GM18951 (cell line): ENCODE measurements around the gene PODN.

Source experiments
- POLR2A ChIP-seq: IDR thresholded peaks from 4 replicates; pipeline ENCODE4 v1.6.1; 2011; ENCODE audit warnings: mild to moderate bottlenecking; ENCODE audit not compliant: insufficient read length, insufficient read depth; ENCODE audit errors: extremely low read depth
- in situ Hi-C: fragments of 300-500 bp; cut with MboI; formaldehyde crosslinking; loops from one replicate; pipeline ENCODE4 v1.12.0; 2022; ENCODE audit warnings: low sequenced_read_pairs, mixed read lengths, inconsistent platforms; ENCODE audit not compliant: unreplicated experiment

PODN gene

GRCh38 chr1:53112271-53112774 is 50.3 kb downstream of the PODN start:
- TF ChIP-seq POLR2A: no peak

GRCh38 chr1:53112861-53113260 is 50.8 kb downstream of the PODN start:
- no peak for TF ChIP-seq POLR2A
- in situ Hi-C loops: no loop called here

More at GRCh38 chr1:53112271-53112774, 50.3 kb downstream of the PODN start:
- in situ Hi-C loops: no loop called here

- in situ Hi-C loops: no loop called here
- no peak for TF ChIP-seq POLR2A
Observed at GRCh38 chr1:53114090-53114489, 52.1 kb downstream of the PODN start.

- TF ChIP-seq POLR2A: no peak
Observed at GRCh38 chr1:53114581-53115400, 52.8 kb downstream of the PODN start.

GRCh38 chr1:53115403-53116306 is 53.6 kb downstream of the PODN start:
- TF ChIP-seq POLR2A: no peak
- in situ Hi-C loops: no loop called here

More at GRCh38 chr1:53114581-53115400, 52.8 kb downstream of the PODN start:
- in situ Hi-C loops: no loop called here

GRCh38 chr1:53116307-53116810 is 54.3 kb downstream of the PODN start:
- in situ Hi-C loops: no loop called here
- TF ChIP-seq POLR2A: no peak

- TF ChIP-seq POLR2A: no peak
Observed at GRCh38 chr1:53116933-53117600, 55.1 kb downstream of the PODN start.

GRCh38 chr1:53117836-53118235 is 55.8 kb downstream of the PODN start:
- in situ Hi-C loops: no loop called here
- TF ChIP-seq POLR2A: no peak

More at GRCh38 chr1:53116933-53117600, 55.1 kb downstream of the PODN start:
- in situ Hi-C loops: no loop called here

- in situ Hi-C loops: no loop called here
- no peak for TF ChIP-seq POLR2A
Observed at GRCh38 chr1:53120659-53121058, 58.6 kb downstream of the PODN start.

GRCh38 chr1:53121319-53122172 is 59.5 kb downstream of the PODN start:
- no peak for TF ChIP-seq POLR2A
- in situ Hi-C loops: no loop called here

- TF ChIP-seq POLR2A: no peak
Observed at GRCh38 chr1:53122201-53122885, 60.3 kb downstream of the PODN start.

More at GRCh38 chr1:53122201-53122885, 60.3 kb downstream of the PODN start:
- in situ Hi-C loops: no loop called here
